Measurements from ENCODE around the gene NPTN.

GRCh38 chr15:73617913-73618312, 15.3 kb downstream of the NPTN start:
- no peak for TF ChIP-seq ELF4 (IDR thresholded peaks at IDR 0.05)
- TF ChIP-seq ARNT (IDR thresholded peaks at IDR 0.05): no peak
- no peak for TF ChIP-seq SUZ12 (IDR thresholded peaks at IDR 0.05)
- TF ChIP-seq FOXK2 (IDR thresholded peaks at IDR 0.05): no peak
- TF ChIP-seq BHLHE40 (IDR thresholded peaks at IDR 0.05; ENCODE audit: borderline replicate concordance): no peak

All from HEK293T (cell line).